ENCODE data around the gene VPS8.

DNA sequence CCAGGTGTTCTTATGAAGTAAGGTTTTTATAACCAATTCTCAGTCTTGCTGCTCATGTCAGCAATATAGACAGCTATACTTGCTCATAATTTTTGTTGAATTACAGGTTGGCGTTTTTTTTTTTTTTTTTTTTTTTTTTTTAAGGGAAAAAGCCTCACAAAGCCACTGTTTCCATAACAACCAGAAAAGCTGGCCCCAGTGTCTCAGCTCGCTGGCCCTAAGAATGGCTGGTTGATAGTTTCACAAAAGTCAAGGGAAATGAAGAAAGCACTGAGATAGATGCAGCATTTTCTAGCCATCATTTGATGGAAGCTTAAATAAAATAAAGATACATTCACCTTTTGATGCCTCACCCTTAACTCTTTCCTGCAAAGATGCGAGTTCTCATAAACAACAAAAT, 219.0 kb downstream of the VPS8 start:
- TF ChIP-seq, protein P1, sequence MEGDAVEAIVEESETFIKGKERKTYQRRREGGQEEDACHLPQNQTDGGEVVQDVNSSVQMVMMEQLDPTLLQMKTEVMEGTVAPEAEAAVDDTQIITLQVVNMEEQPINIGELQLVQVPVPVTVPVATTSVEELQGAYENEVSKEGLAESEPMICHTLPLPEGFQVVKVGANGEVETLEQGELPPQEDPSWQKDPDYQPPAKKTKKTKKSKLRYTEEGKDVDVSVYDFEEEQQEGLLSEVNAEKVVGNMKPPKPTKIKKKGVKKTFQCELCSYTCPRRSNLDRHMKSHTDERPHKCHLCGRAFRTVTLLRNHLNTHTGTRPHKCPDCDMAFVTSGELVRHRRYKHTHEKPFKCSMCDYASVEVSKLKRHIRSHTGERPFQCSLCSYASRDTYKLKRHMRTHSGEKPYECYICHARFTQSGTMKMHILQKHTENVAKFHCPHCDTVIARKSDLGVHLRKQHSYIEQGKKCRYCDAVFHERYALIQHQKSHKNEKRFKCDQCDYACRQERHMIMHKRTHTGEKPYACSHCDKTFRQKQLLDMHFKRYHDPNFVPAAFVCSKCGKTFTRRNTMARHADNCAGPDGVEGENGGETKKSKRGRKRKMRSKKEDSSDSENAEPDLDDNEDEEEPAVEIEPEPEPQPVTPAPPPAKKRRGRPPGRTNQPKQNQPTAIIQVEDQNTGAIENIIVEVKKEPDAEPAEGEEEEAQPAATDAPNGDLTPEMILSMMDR (IDR thresholded peaks at IDR 0.05): no peak
- no peak for TF ChIP-seq POLR2A (IDR thresholded peaks at IDR 0.05)

Measured in body of pancreas (tissue), 4 donors.